GM18907 (cell line): Measurements from ENCODE around the gene GDPD1.
"Not testable (repeated sequence)": the region's sequence is repeated elsewhere in the genome, so short reads cannot be mapped to it uniquely, and the experiment has no call there.

Experiments
- ATAC-seq: cut with Tn5 transposase; IDR thresholded peaks from one replicate; pipeline ENCODE4 v1.9.1; 2021; ENCODE audit warnings: mild to moderate bottlenecking, moderate library complexity; ENCODE audit not compliant: unreplicated experiment

The GDPD1 gene

DNA sequence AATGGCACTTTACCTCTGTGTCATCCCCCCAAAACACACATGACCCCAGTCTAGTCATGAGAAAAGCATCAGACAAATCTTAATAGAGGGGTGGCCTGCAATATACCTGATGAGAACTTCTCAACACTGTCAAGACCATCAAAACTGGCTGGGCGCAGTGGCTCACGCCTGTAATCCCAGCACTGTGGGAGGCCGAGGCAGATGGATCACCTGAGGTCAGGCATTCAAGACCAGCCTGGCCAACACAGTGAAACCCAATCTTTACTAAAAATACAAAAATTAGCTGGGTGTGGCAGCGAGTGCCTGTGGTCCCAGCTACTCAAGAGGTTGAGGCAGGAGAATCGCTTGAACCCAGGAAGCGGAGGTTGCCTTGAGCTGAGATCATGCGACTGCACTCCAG, 91.2 kb downstream of the GDPD1 start:
- not testable (repeated sequence) for ATAC-seq

DNA sequence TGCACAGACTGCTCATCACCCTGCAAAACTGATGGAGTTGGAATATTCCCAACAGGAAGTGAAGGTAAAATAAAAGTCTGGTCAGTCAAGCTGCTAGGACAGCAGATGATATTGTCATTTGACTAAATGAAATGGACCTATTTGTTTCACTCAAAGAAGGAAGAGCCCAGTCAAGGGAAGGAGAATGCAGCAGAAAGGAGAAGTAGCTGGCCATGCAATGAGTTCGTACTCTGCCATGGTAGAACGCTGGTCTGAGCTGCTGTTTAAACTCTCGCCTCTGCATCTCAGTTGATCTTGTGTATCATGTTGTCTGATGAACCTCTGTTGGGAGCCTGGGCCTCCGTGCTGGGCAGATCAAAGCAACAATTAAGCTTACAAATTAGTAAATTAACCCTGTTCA, 95.6 kb downstream of the GDPD1 start:
- no peak for ATAC-seq
